GM18526 (cell line): ENCODE data around the gene KMT2B.

Source experiments
- POLR2A ChIP-seq: IDR thresholded peaks from 3 replicates; pipeline ENCODE4 v1.6.1; 2011; ENCODE audit not compliant: insufficient read length; ENCODE audit errors: extremely low read depth

KMT2B gene, protein sequence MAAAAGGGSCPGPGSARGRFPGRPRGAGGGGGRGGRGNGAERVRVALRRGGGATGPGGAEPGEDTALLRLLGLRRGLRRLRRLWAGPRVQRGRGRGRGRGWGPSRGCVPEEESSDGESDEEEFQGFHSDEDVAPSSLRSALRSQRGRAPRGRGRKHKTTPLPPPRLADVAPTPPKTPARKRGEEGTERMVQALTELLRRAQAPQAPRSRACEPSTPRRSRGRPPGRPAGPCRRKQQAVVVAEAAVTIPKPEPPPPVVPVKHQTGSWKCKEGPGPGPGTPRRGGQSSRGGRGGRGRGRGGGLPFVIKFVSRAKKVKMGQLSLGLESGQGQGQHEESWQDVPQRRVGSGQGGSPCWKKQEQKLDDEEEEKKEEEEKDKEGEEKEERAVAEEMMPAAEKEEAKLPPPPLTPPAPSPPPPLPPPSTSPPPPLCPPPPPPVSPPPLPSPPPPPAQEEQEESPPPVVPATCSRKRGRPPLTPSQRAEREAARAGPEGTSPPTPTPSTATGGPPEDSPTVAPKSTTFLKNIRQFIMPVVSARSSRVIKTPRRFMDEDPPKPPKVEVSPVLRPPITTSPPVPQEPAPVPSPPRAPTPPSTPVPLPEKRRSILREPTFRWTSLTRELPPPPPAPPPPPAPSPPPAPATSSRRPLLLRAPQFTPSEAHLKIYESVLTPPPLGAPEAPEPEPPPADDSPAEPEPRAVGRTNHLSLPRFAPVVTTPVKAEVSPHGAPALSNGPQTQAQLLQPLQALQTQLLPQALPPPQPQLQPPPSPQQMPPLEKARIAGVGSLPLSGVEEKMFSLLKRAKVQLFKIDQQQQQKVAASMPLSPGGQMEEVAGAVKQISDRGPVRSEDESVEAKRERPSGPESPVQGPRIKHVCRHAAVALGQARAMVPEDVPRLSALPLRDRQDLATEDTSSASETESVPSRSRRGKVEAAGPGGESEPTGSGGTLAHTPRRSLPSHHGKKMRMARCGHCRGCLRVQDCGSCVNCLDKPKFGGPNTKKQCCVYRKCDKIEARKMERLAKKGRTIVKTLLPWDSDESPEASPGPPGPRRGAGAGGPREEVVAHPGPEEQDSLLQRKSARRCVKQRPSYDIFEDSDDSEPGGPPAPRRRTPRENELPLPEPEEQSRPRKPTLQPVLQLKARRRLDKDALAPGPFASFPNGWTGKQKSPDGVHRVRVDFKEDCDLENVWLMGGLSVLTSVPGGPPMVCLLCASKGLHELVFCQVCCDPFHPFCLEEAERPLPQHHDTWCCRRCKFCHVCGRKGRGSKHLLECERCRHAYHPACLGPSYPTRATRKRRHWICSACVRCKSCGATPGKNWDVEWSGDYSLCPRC (N-terminal part only)

DNA sequence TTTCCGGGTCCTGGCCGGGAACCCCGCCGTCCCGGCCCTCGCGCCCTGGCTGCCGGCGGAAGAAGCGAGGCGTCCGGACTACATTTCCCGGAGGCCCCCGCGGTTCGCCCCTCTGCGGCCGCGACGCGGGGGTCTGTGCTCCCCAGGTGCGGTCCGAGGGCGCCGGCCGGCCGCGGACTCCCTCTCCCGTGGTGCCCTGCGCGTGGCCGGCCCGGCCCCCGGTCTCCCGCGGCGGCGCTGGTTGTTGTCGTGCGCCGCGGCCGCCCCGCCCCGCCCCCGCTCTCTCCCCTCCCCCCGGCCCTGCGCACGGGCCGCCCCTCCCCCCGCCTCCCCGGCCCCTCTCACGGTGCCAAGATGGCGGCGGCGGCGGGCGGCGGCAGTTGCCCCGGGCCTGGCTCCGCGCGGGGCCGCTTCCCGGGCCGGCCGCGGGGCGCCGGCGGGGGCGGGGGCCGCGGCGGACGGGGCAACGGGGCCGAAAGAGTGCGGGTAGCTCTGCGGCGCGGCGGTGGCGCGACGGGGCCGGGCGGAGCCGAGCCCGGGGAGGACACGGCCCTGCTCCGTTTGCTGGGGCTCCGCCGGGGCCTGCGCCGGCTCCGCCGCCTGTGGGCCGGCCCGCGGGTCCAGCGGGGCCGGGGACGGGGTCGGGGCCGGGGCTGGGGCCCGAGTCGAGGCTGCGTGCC, at the start of gene KMT2B:
Gene KMT2B (plus strand): TSS at position 339 of the 680 bp plus-strand sequence. CDS start 16 bp downstream, at position 355.
- peak; percentile 56 for TF ChIP-seq POLR2A

DNA sequence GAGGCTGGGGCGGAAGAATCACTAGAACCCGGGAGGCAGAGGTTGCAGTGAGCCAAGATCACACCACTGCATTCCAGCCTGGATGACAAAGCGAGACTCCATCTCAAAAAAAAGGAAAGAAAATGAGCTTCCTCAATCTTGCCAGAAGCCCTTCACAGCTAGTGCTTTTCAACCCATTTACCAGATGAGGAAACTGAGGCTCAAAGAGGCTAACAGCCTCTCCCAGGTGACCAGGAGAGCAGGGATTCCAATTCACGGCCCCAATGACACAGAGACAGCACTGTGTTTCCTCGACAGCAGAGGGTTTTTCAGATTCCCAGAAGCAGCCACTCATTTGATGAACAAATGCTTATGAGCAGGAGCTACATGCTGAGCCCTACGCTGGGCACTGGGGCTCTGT, 48.2 kb upstream of the KMT2B start:
- no peak for TF ChIP-seq POLR2A

DNA sequence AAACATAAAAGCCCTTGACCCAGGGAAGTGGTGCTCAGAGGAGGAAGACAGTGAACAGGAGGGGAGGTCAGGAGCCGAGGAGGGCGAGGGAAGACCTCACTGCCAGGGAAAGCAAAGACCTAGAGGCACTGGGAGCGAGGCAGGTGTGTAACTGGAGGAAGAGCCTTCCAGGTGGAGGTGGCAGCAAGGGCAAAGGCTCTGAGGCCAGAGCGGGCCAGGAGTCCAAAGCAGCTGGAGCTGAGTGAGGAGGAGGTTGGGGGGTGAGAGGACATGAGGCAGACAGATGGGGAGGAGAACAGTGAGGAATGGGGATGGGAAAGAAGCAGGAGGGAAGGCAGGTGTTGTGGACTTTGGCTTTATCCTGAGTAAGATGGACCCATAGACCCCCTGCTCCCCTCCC, 47.8 kb upstream of the KMT2B start:
- TF ChIP-seq POLR2A, result no peak

DNA sequence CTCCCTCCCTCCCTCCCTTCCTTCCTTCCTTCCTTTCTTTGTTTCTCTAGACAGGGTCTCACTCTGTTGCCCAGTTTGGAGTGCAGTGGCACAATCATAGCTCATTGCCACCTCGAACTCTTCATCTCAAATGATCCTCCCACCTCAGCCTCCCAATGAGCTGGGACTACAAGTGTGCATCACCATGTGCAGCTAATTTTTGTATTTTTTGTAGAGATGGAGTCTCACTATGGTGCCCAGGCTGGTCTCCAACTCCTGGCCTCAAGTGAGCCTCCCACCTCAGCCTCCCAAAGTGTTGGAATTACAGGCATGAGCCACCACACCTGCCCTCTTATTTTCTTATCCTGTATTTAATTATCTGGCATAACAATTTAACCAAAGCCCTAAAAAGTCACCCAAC, 47.1 kb upstream of the KMT2B start:
- no peak for TF ChIP-seq POLR2A

DNA sequence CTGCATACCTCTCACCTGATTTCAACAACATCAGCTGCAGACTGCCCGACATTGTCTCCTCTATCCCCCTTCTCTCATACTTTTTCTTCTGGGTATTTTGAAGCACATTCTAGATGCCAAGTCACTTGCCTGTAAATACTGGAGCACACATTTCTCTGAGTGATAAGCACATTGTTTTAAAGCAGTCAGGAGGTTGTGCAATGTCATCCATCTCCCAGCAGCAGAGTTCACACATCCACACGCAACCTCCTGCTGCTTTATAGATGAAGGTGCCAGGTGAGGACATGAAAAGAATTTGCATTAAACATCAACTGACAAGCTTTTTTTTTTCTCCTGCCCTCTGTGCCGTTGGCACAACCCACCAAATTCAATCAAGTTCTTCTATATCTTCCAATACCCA, 46.0 kb upstream of the KMT2B start:
- TF ChIP-seq POLR2A, result no peak

DNA sequence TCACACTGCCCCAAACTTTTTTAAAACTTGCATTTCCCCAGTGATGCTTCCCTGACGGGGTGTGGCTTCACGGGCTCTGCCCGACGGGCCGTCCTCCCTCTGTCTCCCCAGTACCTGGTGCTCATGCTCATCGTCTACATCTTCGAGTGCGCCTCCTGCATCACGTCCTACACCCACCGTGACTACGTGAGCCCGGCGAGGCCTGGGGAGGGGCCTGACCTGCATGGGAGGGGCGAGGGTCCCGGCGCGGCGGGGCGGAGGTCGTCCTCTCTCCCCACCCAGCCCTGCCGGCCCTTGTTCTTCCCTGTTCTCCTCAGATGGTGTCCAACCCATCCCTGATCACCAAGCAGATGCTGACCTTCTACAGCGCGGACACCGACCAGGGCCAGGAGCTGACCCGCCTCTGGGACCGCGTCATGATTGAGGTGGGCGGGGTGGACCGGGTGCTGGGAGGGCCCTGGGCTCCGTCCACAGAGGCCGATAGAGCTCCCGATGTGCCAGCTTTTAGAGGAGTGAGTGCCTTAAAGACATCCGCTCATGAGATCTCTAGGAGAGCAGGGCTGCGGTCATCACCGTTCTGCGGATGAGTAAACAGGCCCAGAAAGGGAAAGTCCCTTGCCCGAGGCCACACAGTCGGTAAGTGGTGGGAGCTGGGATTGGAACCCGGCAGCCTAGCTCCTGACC, 44.5 kb upstream of the KMT2B start:
- TF ChIP-seq POLR2A, result no peak

DNA sequence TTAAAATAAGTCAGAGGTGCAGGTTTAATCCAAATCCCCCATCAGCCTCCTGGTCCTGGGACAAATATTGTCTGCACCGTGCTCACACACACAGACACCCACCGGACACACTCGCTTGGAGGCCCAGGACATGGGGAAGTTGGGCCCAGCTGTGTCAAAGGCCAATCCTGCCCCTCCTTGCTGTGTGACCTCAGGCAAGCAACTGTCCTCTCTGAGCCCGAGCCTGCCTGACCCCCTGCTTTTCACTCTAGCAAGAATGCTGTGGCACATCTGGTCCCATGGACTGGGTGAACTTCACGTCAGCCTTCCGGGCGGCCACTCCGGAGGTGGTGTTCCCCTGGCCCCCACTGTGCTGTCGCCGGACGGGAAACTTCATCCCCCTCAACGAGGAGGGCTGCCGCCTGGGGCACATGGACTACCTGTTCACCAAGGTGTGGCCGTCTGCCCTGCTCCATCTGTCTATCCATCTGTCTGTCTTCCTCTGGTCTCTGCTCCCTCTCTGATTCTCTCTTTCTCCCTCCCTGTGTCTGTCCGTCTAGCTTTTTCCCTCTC, 42.1 kb upstream of the KMT2B start:
- TF ChIP-seq POLR2A, result no peak

DNA sequence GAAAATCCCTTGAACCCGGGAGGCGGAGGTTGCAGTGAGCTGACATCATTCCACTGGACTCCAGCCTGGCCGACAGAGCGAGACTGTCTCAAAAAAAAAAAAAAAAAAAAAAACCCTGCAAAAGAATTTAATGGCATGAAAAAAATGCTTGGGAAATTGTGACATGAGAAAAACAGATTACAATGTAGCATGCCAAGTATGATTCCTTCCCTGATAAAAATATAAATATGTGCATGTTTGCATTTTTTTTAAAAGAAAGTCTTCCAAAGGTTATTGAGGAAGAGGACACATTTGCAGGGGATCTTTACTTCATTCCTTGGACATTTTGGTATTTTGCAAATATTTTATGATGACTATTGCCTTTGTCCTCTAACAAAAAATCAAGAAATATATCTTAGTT, 28.0 kb upstream of the KMT2B start:
- no peak for TF ChIP-seq POLR2A

DNA sequence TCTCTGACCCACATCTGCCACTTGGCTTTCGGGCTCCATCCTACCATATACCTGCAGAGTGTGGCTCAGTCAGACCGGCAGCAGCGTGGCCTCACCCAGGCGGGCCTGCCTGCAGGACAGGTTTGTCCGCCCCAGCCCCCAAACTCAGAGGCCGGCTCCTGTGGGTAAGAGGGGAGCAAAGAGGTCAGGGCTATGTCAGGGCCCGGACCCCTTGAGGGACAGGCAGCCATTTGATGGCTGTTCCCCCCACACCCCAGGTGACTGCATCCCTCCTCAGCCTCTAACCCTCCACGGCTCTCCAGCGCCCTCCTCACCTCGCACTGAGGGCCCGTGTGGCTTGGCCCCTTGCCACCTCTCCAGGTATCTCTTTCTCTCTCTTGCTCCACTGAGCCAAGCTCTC, 25.8 kb upstream of the KMT2B start:
- TF ChIP-seq POLR2A, result no peak

DNA sequence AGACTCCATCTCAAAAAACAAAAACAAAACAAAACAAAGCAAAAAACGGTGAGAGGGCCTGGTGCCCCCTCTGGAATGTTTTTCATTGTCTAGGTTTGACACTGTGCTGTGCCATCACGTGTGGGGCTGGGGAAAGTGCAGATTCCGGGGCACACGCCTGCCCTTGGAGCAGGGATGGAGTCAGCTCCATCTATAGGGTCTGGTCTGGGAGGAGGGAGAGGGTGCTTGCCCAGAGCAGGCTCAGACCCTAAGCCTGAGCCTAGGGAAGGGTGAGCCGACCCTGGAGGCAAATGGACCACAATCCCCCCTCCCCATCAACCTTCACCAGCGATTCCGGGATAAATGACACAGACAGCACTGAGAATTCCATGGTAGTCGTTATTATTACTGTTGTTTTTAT, 24.4 kb upstream of the KMT2B start:
- TF ChIP-seq POLR2A, result no peak

DNA sequence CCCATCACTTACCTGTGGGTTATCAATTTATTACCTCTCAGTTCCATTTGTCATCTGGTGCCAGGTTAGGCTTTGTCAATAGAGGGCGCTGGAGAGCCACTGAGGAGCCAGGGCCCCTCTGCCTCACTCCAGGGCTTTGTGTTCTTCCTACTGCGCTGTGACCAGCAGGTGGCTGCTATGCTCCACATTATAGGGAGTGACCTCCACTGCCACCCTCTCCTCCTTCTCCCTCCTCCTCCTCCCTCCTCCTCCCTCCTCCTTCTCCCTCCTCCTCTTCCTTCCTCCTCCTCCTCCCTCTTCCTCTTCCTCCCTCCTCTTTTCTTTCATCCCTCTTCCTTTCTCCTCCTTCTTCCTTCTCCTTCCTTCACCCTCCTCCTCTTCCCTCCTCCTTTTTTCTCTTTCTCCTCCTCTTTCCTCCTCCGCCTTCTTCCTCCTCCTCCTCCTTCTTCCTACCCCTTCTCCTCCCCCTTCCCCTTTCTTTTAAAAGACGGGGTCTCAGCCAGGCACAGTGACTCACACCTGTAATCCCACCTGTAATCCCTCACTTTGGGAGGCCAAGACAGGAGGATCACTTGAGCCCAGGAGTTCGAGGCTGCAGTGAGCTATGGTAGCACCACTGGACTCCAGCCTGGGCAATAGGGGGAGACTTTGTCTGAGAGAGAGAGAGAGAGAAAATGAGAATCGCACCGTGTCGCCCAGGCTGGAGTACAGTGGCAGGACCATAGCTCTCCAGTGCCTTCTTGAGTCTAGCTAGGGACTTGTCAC, 23.8 kb upstream of the KMT2B start:
- TF ChIP-seq POLR2A, result no peak

DNA sequence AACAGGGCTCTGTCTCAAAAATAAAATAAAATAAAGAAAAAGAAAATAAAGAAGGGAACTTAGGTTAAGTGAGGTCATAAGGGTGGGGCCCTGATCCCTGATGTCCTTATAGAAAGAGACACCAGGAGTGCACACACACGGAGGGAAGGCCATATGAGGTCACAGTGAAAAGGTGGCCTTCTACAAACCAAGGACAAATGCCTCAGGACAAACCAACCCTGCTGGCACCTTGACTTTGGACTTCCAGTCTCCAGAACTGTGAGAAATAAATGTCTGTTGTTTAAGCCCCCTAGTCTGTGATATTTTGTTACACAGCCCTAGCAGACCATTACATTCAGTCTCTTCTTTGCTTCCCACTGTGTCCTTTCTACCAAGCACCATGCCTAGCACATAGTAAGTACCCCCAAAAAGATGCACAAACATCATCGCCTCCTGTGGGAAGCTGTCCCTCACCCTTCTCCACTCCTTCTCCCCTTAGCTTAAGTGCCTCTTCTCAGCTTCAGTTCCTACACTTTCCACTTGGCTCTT, 21.8 kb upstream of the KMT2B start:
- no peak for TF ChIP-seq POLR2A

DNA sequence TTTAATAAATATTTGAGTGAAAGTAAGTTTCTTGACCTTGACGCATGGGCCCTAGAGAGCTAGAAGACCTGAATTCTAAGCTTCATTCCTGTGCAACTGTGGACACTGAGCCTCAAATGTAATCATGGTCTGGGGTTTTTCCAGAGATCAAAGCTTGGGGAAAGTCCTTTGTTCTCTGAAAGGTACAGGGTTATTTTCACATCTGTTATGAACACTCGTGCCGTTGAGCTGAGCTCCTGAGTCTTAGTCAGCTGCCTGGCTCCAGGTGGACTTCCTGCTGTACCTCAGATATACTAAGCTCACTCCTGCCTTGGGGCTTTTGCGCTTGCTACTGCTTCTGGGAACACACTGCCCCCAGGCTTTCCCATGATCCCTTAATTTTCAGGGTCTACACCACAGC, 21.0 kb upstream of the KMT2B start:
- no peak for TF ChIP-seq POLR2A
